Activated CD8-positive, alpha-beta T cell treated with anti-CD3 and anti-CD28 coated beads for 36 hours (primary cell): ENCODE results near the gene CMIP. TPM values are rescaled to one million over a fixed set of nuclear protein-coding genes. Genes with fewer than 3 reads are reported as not detected.
"Not testable (repeated sequence)": the region's sequence is repeated elsewhere in the genome, so short reads cannot be mapped to it uniquely, and the experiment has no call there.

Source experiments
- ATAC-seq: fragments of 200-7000 bp; cut with Tn5 transposase; one replicate; pipeline ENCODE4 v1.10.0; 2021; ENCODE audit warnings: mild to moderate bottlenecking, moderate library complexity
- CTCF ChIA-PET: fragments of 350-600 bp; sonication (Branson Sonifier 250); formaldehyde crosslinking; loops from one replicate; lab custom pipeline; 2021; ENCODE audit warnings: antibody characterized with exemption; lab: Charles Lee
- POLR2A ChIA-PET: fragments of 350-600 bp; sonication (Branson Sonifier 250); formaldehyde crosslinking; loops from one replicate; lab custom pipeline; 2021; ENCODE audit warnings: antibody characterized with exemption; lab: Charles Lee
- DNase-seq: peaks from one replicate; pipeline ENCODE4 v3.0.0-alpha.2; 2020
- H3K27ac Mint-ChIP-seq: one replicate; pipeline ENCODE4 v1.8.0; 2021; ENCODE audit warnings: mild to moderate bottlenecking, mixed read lengths
- H3K27me3 Mint-ChIP-seq: one replicate; pipeline ENCODE4 v1.8.0; 2021; ENCODE audit warnings: mixed read lengths
- H3K36me3 Mint-ChIP-seq: one replicate; pipeline ENCODE4 v1.8.0; 2021; ENCODE audit warnings: low read depth, mixed read lengths
- H3K4me1 Mint-ChIP-seq: one replicate; pipeline ENCODE4 v1.8.0; 2021; ENCODE audit warnings: low read depth, mixed read lengths
- H3K4me3 Mint-ChIP-seq: one replicate; pipeline ENCODE4 v1.8.0; 2021; ENCODE audit warnings: mild to moderate bottlenecking, moderate library complexity, mixed read lengths
- H3K9me3 Mint-ChIP-seq: one replicate; pipeline ENCODE4 v1.8.0; 2021; ENCODE audit warnings: mixed read lengths
- CTCF ChIP-seq: fragments of 200-600 bp; IDR thresholded peaks from one replicate; pipeline ENCODE4 v1.8.0; 2022; ENCODE audit warnings: antibody characterized with exemption, mild to moderate bottlenecking
- intact Hi-C: fragments of 100-400 bp; cut with micrococcal nuclease; formaldehyde crosslinking; loops from one replicate; pipeline ENCODE4 v1.10.0; 2022
- total RNA-seq, 2 experiments: library from RNA; stranded (reverse); gene quantifications; one replicate each; pipeline ENCODE4 v1.2.3, GENCODE V29; 2021

CMIP gene
- total RNA-seq, 2 experiments from 2014 or later, result 37.6 to 38.5 TPM

- ATAC-seq, result no peak
- H3K36me3 Mint-ChIP-seq, result no peaks in the 10 kb centered on the region
- ChIA-PET CTCF (interaction anchor here (0.6 to 6.0 kb wide), 7 partner anchors 8 to 703 kb away, joined by 3 to 44 read pairs (median 6); partner anchors contain the start of gene ATMIN), POLR2A (no interaction called here)
- H3K27me3 Mint-ChIP-seq, result peaks cover 1% of the 10 kb centered on the region
- no peak for TF ChIP-seq CTCF
- no peak overlapping the region for H3K27ac Mint-ChIP-seq
- DNase-seq, result no peak
- H3K4me3 Mint-ChIP-seq, result no peak overlapping the region
- H3K9me3 Mint-ChIP-seq, result no peaks in the 10 kb centered on the region
- peaks cover 6% of the 10 kb centered on the region for H3K4me1 Mint-ChIP-seq
- intact Hi-C loops, result no loop called here
Observed at GRCh38 chr16:81738783-81739496, 294.3 kb downstream of the CMIP start.

GRCh38 chr16:81739503-81739902 lies 294.9 kb downstream of the CMIP start:
- Mint-ChIP-seq H3K4me3 (no peak overlapping the region), H3K27me3 (peaks cover 1% of the 10 kb centered on the region), H3K36me3 (no peaks in the 10 kb centered on the region), H3K9me3 (no peaks in the 10 kb centered on the region), H3K4me1 (peaks cover 6% of the 10 kb centered on the region), H3K27ac (no peak overlapping the region)
- TF ChIP-seq CTCF, result no peak
- ChIA-PET CTCF (interaction anchor here (1.0 to 6.0 kb wide), 7 partner anchors 9 to 535 kb away, joined by 3 to 44 read pairs (median 6); no protein-coding TSS in a partner anchor), POLR2A (no interaction called here)
- DNase-seq (no peak), ATAC-seq (no peak)
- intact Hi-C loops, result no loop called here

- Mint-ChIP-seq H3K27ac (no peak overlapping the region), H3K27me3 (peaks cover 1% of the 10 kb centered on the region), H3K4me3 (no peak overlapping the region), H3K4me1 (peaks cover 6% of the 10 kb centered on the region), H3K9me3 (no peaks in the 10 kb centered on the region), H3K36me3 (no peaks in the 10 kb centered on the region)
- TF ChIP-seq CTCF, result no peak
- ChIA-PET POLR2A (no interaction called here), CTCF (interaction anchor here (0.7 to 6.0 kb wide), 8 partner anchors 9 to 535 kb away, joined by 3 to 44 read pairs (median 6); no protein-coding TSS in a partner anchor)
- intact Hi-C loops, result no loop called here
- DNase-seq, result no peak
- ATAC-seq, result no peak
Observed at GRCh38 chr16:81740169-81740568, 295.6 kb downstream of the CMIP start.

- peaks cover 13% of the 10 kb centered on the region for H3K4me1 Mint-ChIP-seq
- H3K4me3 Mint-ChIP-seq, H3K36me3 Mint-ChIP-seq, H3K9me3 Mint-ChIP-seq, H3K27ac Mint-ChIP-seq, intact Hi-C loops, DNase-seq, ATAC-seq, H3K27me3 Mint-ChIP-seq: not testable (repeated sequence)
- POLR2A ChIA-PET, result interaction anchor here (0.5 kb wide), 1 partner anchor 51 kb away, joined by 3 read pairs; no protein-coding TSS in a partner anchor
- CTCF ChIA-PET, result interaction anchor here (1.7 to 3.4 kb wide), 3 partner anchors 11 to 537 kb away, joined by 3 to 14 read pairs (median 7); no protein-coding TSS in a partner anchor
Observed at GRCh38 chr16:81741430-81741770, 296.8 kb downstream of the CMIP start.

GRCh38 chr16:81744385-81744784 lies 299.8 kb downstream of the CMIP start:
- ChIA-PET CTCF (interaction anchor here (0.6 to 1.7 kb wide), 4 partner anchors 8 to 816 kb away, joined by 3 to 8 read pairs (median 4); no protein-coding TSS in a partner anchor), POLR2A (no interaction called here)
- H3K4me3 Mint-ChIP-seq, result no peak overlapping the region
- H3K9me3 Mint-ChIP-seq, result no peaks in the 10 kb centered on the region
- no peaks in the 10 kb centered on the region for H3K36me3 Mint-ChIP-seq
- H3K4me1 Mint-ChIP-seq, result peaks cover 16% of the 10 kb centered on the region
- no peaks in the 10 kb centered on the region for H3K27me3 Mint-ChIP-seq
- H3K27ac Mint-ChIP-seq, result no peak overlapping the region
- DNase-seq (no peak), ATAC-seq (no peak)
- intact Hi-C loops, result no loop called here
- no peak for TF ChIP-seq CTCF
